ENCODE results near the gene KMT2D. TPM values are rescaled to one million over a fixed set of nuclear protein-coding genes. Genes with fewer than 3 reads are reported as not detected.

KMT2D gene
- total RNA-seq, 1 donor from 2014 or later = 32.2 TPM

- DNase-seq (ENCODE audit: low read depth) = no peak
Measured at GRCh38 chr12:49052451-49053208, 8.0 kb downstream of the KMT2D start.

GRCh38 chr12:49051777-49052438 lies 8.7 kb downstream of the KMT2D start:
- no peak for DNase-seq (ENCODE audit: low read depth)

DNA sequence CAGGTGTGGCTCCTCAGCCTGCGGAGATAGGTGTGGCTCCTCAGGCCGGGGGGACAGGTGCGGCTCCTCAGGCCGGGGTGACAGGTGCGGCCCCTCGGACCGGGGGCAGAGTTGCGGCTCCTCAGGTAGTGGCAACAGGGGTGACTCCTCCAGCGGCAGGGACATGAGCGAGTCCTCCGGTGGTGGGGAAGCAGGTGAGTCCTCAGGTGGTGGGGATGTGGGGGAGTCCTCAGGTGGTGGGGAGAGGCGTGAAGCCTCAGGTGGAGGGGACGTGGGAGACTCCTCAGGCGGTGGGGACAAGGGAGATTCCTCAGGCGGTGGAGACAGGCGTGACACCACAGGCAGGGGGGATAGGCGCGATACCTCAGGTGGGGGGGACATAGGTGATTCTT lies 9.2 kb downstream of the KMT2D start:
- DNase-seq (ENCODE audit: low read depth) = no peak

DNA sequence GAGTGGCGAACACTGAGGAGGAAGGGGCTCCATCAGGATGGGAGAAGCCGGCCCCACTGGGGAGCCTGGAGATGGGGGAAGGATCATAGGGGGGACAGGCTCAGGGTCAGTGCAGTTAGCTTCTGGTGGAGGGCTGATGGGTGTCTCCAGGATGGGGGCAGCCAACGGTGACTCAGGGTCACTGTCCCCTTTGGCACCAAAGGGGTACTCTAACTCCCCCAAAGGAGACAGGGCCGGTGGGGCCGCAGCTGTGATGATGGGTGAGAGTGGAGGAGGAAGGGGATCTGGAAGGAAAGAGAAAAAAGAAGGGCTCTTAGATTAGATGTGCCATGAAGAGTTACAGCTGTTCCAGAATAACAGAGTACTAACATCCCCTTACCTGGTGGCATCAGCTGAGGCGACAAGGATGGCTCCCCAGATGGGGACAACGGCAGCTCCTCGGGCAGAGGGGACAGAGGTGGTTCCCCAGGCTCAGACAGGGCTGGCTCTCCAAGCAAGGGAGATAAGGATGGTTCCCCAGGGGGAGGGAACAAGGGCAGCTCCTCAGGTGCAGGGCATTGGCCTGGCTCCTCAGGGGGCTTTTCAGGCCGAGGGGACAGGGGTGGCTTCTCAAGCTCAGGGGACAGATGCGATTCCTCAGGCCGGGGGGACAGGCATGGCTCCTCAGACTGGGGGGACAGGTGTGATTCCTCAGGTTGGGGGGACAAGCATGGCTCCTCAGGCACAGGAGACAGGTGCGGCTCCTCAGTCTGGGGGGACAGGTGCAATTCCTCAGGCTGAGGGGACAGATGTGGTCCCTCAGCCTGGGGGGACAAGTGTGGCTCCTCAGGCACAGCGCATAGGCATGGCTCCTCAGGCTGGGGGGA lies 9.9 kb downstream of the KMT2D start:
- no peak for DNase-seq (ENCODE audit: low read depth)

GRCh38 chr12:49049566-49050224 lies 10.9 kb downstream of the KMT2D start:
- DNase-seq (ENCODE audit: low read depth) = peak; percentile 51

DNA sequence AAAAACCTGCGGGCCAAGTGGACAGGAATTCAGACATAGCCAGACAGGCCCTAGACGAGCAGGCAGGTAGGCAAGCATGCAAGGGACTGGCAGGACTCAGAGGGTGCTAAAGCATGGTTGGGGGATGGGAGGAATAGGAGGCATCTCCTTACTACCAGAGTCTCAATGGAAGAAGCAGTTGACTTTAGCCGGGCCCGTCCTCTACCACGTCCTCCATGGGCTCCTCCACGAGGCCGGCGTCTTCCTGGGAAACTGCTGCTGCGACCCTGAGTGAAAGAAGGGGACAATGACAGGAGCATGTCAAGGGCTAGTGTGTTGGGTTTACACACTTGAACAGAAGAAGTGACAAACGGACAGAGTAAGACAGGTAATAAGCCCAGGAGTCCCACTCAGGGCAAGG lies 11.6 kb downstream of the KMT2D start:
- DNase-seq (ENCODE audit: low read depth) = no peak

- DNase-seq (ENCODE audit: low read depth) = no peak
Measured at GRCh38 chr12:49046129-49046895, 14.3 kb downstream of the KMT2D start.

DNA sequence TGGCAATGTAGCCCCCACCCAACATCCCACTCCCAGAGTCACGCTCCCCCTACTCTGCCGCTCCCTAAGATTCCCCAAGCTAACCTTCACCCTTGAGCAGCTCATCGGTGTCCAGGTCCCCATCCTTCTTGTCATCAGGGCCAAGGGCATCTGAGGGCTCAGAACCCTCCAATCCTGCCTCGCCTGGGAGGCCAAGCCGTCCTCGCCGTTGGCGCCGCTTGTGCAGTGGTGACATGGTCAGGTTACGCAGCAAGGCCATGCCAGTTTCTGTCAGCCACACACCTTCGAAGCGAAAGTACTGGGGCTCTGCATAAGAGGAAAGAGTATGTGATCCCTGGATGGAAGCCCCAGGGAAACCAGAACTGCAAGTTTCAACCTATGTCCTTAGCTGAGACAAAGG lies 15.9 kb downstream of the KMT2D start:
- no peak for DNase-seq (ENCODE audit: low read depth)

GRCh38 chr12:49043856-49044258 lies 16.7 kb downstream of the KMT2D start:
- peak; percentile 67 for DNase-seq (ENCODE audit: low read depth)

DNA sequence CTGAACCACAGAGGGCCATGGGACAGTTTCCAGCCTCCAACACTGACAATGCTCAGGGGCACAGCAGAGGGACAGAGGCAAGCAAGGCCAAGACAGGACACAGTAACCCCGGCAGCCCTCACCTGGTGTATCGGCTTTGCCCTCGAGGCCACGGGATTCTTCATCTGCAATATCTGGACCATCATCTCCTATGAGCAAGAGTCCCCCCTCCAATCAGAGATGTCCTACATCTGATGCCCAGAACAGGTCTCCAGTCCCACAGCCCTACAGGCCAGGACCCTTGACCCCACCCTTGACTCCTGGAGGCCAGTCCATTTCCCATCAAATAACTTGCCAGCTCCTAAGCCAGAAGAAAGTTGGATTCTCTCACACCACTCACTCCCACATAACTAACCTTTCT lies 17.4 kb downstream of the KMT2D start:
- DNase-seq (ENCODE audit: low read depth) = no peak

- DNase-seq (ENCODE audit: low read depth) = peak; percentile 29
Measured at GRCh38 chr12:49041881-49042484, 18.6 kb downstream of the KMT2D start.

GRCh38 chr12:49041036-49041880 lies 19.3 kb downstream of the KMT2D start:
- DNase-seq (ENCODE audit: low read depth) = no peak

GRCh38 chr12:49040364-49040855 lies 20.2 kb downstream of the KMT2D start:
- no peak for DNase-seq (ENCODE audit: low read depth)

DNA sequence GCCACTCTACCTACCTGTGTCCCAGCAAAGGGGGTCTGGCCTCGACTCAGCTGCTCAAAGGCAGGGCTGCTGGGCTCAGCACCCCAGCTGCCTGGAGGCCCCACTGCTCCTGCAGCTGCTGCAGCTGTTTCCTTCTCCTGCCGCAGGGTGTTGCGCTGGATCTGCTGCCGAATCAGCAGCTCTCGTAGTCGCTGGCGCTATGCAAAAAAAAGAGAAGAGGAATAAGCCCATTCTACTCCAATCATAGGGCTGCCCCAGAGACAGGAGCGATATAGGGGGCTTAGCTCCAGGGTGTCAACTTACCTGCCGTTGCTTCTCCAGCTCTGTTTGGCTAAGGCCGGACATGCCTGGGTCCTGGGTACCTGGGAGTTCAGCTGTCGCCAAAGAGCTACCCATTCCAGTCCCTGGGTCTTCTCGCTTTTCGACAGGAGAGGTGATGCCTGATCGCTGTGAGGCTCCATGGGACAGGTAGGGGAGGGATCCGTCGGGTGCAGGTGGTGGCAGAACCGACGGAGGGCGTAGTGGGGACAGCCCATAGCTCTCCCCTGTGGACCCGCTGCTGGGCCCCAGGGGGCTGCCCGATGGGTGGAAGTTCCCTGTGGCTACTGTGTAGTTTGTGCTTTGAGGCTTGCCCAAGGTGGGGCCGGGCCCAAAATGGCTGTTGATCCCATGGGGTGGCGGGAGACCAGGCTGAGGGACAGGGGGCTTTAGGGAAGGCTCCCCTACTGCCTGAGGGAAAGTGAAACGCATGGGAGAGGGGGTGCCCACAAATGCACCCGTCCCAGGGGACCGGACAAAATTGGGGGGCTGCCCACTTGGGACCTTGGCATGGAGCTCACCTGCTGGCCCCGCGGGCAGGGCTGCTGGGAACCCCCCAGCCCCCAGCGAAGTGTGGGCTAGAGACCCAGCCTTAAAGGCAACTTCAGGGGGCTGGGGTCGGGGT lies 20.9 kb downstream of the KMT2D start:
- DNase-seq (ENCODE audit: low read depth) = no peak

DNA sequence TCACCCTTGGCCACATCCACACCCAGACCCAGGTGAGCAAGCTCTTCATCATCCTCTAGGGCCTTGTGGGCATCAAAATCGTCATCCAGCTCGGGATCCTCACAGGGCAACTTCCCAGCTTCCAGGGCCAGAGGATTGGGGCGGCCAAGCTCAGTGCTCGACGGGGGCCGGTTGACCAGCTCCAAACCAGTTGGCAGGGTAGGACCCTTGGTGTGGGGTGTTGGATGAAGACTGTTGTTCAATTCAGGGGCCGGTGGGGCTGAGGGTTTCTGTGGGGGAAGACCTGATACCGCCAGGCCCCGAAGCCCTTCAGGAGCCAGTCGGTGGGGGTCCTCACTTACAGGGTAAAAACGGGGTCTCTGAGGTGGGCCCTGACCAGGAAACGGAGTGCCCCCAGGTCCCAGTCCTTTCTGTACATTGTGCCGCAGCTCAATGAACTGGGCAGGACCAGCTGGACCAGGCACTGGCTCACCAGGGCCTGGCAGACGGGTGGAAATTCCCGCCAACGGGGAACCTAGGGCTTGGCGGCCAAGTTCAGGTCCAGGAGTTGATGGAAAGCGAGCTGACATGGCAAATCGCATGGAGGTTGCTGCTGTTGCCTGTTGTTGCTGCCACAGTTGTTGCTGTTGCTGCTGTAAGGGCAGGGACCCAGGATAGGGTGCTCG lies 22.2 kb downstream of the KMT2D start:
- DNase-seq (ENCODE audit: low read depth) = no peak

- DNase-seq (ENCODE audit: low read depth) = no peak
Measured at GRCh38 chr12:49037947-49038237, 22.7 kb downstream of the KMT2D start.

- no peak for DNase-seq (ENCODE audit: low read depth)
Measured at GRCh38 chr12:49037111-49037946, 23.3 kb downstream of the KMT2D start.

Measured in myocyte (in vitro differentiated cells).